RCC 7860 (cell line): ENCODE data around the gene TOLLIP.

ENCODE experiments used
- DNase-seq: peaks from one replicate; pipeline ENCODE4 v3.0.0-alpha.2; 2015; ENCODE audit warnings: low spot score
- FAIRE-seq: peaks from 2 replicates; lab custom pipeline; 2012; peaks lifted over from hg19 to GRCh38; lab: Jason Lieb, UNC

Gene TOLLIP

GRCh38 chr11:1300121-1300520, 9.3 kb downstream of the TOLLIP start:
- FAIRE-seq (no peak), DNase-seq (no peak)

GRCh38 chr11:1299621-1300020, 9.8 kb downstream of the TOLLIP start:
- no peak for FAIRE-seq

DNA sequence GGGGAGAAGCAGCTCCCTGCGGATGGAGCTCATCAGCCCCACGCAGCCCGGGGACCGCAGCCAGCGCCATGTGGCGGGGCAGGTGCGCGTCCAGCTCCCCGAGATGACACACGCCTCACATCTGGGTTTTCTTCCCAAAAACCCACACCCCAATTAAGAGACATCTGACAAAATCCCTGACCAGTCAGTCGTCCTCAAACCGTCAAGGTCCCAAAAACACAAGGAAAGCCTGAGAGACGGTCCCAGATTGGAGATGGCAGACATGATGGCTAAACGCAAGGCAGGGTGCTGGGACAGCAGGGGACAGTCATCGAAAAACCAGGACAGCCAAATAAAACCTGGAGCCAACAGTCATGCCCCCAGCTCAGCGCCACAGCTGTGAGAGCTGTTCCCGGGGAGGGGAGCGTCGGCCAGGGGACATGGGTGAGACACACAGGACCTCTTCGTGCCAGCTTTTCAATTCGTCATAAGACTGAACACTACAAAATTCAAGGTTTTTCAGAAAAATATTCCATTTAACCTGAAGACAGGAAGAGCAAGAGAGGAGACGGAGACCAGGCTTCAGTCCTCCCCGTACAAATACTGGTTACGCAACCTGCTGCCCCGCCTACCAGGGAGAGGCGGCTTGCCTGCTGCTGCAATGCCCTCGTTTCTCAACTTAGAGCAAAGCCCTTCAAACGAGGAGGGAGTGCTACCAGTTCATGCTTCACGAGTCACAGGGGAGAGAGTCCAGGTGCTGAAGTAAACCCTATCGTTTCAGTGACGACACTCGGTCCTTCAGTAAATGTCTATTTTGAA, 10.5 kb downstream of the TOLLIP start:
- no peak for DNase-seq
- no peak for FAIRE-seq

More at GRCh38 chr11:1299621-1300020, 9.8 kb downstream of the TOLLIP start:
- no peak for DNase-seq

DNA sequence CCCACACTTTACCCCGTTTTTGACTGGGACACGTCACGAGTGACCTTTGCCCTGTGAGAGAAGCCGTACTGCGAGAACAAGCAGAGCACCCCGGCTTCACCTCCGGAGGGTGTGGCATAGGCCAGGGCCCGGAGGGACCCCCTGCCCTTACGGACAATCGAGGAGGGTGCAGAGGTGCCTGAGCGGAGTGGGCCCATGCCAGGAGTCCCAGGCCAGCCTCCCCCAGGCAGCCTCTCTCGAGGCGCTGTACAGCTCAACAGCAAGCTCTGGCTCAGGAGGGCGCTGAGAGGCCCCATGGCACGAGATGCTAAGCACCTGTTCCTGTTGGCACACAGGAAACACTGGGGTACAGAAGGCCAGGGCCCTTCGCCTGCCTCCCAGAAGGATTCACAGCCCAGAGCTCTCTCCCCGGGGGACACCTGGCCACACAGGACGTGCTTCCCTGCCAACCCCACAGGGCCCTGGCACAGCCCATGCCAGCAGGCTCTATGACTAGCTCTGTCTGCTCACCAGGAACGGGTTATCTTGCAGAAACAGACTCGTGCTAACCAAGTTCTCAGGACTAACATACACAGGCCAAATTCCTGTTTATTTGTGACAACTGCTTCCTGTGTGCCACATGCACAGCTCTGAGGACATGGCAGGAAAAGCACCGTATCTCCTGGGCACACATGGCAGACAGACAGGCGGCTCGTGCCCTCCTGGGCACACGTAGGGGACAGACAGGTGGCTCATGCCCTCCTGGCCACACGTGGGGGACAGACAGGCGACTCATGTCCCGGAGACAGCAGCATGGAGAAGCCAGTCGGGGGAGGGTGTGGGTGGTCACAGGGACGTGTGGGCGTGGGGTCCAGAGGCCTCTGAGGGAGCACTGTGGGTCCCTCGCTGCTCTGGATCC, 11.6 kb downstream of the TOLLIP start:
- FAIRE-seq (no peak), DNase-seq (no peak)

DNA sequence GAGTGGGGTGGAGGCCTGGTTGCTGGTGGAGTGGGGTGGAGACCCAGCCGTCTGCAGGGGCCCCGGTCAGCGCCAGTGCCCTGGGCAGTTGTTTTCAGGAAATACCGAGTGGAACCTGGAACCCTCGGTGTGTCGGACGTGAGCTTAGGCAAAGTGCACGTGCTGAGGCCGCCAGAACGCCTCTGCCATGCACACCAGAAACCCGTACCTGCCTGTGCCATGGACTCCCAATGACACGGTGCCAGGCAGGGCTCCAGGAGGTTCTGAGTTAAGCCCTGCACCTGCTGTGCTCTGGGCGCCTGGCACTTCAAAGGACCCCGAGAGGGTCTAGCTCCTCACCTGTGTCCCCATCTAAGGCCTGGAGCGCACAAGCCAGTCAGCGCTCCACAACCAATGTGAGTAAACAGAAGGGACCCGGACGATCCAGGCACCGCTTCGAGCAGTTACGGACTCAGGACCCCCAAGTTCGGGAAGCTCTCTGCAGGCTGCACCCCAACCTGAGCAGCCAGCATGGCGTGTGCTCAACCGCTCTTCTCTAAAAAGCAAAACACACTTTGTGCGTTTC, 12.3 kb downstream of the TOLLIP start:
- FAIRE-seq (no peak), DNase-seq (no peak)

- no peak for DNase-seq
- FAIRE-seq = no peak
These were observed 13.1 kb downstream of the TOLLIP start for GRCh38 chr11:1296287-1296686.

GRCh38 chr11:1295591-1295990, 13.8 kb downstream of the TOLLIP start:
- DNase-seq (no peak), FAIRE-seq (no peak)

DNA sequence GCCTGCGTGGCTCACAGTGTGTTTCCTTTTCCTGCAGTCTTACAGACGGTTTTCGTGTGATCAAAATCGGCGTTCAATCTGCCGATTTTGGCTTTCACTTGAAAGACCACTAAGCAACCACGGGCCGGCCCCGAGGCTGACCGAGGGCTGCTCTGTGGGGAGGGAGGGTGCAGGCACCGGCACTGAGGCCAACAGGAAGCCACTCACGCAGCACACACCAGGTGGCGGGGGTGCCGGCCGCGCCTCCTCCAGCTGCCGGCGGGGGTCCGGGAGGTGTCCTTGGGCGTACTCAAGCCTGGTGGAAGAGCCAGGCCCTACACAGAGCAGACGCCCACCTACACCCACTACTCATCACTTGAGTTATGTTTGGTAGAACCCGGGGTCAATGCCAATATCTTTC, 14.3 kb downstream of the TOLLIP start:
- FAIRE-seq = no peak
- DNase-seq = no peak

DNA sequence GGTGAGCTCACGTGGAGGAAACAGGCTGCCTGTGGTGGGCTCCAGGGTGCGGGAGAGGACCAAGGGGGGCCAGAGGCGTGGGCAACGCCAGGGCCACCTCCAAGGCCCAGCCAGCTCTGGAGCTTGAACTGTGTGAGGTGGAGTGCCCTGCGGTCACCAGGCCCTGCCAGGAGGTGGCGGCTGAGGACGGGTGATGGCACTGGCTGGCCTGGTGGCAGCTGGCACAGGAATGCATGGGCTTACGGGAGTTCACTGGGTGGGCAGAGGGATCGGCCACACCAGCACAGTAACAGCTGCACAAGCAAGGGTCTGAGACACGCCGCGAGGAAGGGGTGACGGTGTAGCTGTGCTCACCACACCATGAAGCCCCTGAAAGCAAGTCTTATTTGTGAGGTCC, 15.8 kb downstream of the TOLLIP start:
- DNase-seq (no peak), FAIRE-seq (no peak)

GRCh38 chr11:1292644-1293618, 16.5 kb downstream of the TOLLIP start:
- DNase-seq (no peak), FAIRE-seq (no peak)

- no peak for FAIRE-seq
- no peak for DNase-seq
These were observed 17.3 kb downstream of the TOLLIP start for GRCh38 chr11:1292018-1292643.

- FAIRE-seq = no peak
- no peak for DNase-seq
These were observed 18.0 kb downstream of the TOLLIP start for GRCh38 chr11:1291295-1292017.

- no peak for FAIRE-seq
- no peak for DNase-seq
These were observed 19.1 kb downstream of the TOLLIP start for GRCh38 chr11:1290052-1291040.

- DNase-seq (no peak), FAIRE-seq (no peak)
These were observed 20.1 kb downstream of the TOLLIP start for GRCh38 chr11:1289211-1289935.

DNA sequence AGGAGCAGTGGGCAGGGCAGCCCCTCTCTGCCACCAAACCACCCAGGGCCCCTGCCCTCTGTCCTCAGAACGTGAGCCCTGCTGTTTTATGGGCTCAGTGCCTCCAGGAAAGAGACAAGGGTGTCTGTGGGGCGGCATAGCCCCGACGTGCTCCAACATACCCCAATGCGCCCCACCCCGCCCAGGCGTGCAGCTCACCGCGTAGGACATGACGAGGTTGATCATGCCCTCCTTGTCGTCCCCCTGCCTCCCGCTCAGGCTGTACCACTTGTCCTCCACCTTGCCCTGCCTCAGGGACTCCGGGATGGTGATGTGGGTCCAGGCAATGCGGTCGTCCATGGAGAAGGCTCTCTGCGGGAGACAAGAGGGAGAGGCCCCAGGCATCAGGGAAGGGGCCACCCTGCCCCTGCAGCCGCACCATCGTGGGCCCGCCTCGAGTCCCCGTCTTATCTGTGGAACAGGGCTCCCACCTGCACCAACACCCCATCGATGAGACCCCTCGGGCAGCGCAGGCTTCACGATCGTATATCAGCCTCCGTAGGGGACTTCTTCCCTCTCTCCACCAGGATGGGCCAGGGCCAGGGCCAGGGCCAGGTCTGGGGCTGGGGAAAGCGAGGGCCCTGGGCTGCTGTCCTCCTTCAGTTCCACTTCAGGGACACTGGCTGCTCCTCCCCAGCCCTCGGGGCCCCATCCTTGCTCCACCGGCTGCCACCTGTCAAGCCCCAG, 20.8 kb downstream of the TOLLIP start:
- DNase-seq = no peak

GRCh38 chr11:1287928-1288327, 21.5 kb downstream of the TOLLIP start:
- FAIRE-seq = no peak

More for the DNA sequence above, 20.8 kb downstream of the TOLLIP start:
- FAIRE-seq = no peak

GRCh38 chr11:1285876-1286275, 23.6 kb downstream of the TOLLIP start:
- DNase-seq = no peak
- FAIRE-seq = no peak

More at GRCh38 chr11:1287928-1288327, 21.5 kb downstream of the TOLLIP start:
- DNase-seq = no peak
